Natural killer cell (primary cell): Measurements from ENCODE around the gene ZNF227. TPM values are rescaled to one million over a fixed set of nuclear protein-coding genes. Genes with fewer than 3 reads are reported as not detected.

Experiments
- ATAC-seq, 3 donors: fragments of 150-1000 bp in 2 of 3; fragments of 200-7000 bp in 1 of 3; cut with Tn5 transposase; 1 replicate in 1 of 3; 2 replicates in 2 of 3; pipeline ENCODE4 v1.10.0; 2021; ENCODE audit warnings: mild to moderate bottlenecking in 2 of 3, moderate library complexity in 2 of 3
- DNase-seq, 2 donors: peaks; one replicate each; pipeline versions ENCODE4 v3.0.0 to v3.0.0-alpha.2; 2013 to 2021; ENCODE audit warnings: mixed read lengths in 1 of 2
- H3K27ac ChIP-seq: one replicate; pipeline ENCODE4 v1.5.1; 2013; ENCODE audit warnings: mild to moderate bottlenecking, low read length
- H3K27me3 ChIP-seq: one replicate; pipeline ENCODE4 v1.6.1; 2013; ENCODE audit warnings: low read length; ENCODE audit not compliant: control insufficient read depth, insufficient read depth
- H3K36me3 ChIP-seq: one replicate; pipeline ENCODE4 v1.6.1; 2013; ENCODE audit warnings: low read length; ENCODE audit not compliant: control insufficient read depth, insufficient read depth
- H3K4me1 ChIP-seq: one replicate; pipeline ENCODE4 v1.6.1; 2013; ENCODE audit warnings: low read length; ENCODE audit not compliant: control insufficient read depth, insufficient read depth
- H3K4me3 ChIP-seq: one replicate; pipeline ENCODE4 v1.5.1; 2013; ENCODE audit warnings: low read length
- H3K9me3 ChIP-seq: one replicate; pipeline ENCODE4 v1.6.1; 2013; ENCODE audit warnings: low read length; ENCODE audit not compliant: control insufficient read depth, insufficient read depth
- H3K27ac Mint-ChIP-seq, 2 donors: one replicate each; pipeline ENCODE4 v1.8.0; 2022; ENCODE audit warnings: mild to moderate bottlenecking in 2 of 2, mixed read lengths in 2 of 2, moderate library complexity in 1 of 2
- H3K27me3 Mint-ChIP-seq, 2 donors: one replicate each; pipeline ENCODE4 v1.8.0; 2022; ENCODE audit warnings: low read depth in 2 of 2, mixed read lengths in 2 of 2
- H3K36me3 Mint-ChIP-seq: one replicate; pipeline ENCODE4 v1.8.0; 2022; ENCODE audit warnings: mixed read lengths
- H3K4me1 Mint-ChIP-seq, 2 donors: one replicate each; pipeline ENCODE4 v1.8.0; 2022; ENCODE audit warnings: mixed read lengths in 2 of 2
- H3K4me3 Mint-ChIP-seq: one replicate; pipeline ENCODE4 v1.8.0; 2022; ENCODE audit warnings: mild to moderate bottlenecking, moderate library complexity, mixed read lengths
- H3K9me3 Mint-ChIP-seq, 2 donors: one replicate each; pipeline ENCODE4 v1.8.0; 2022; ENCODE audit warnings: mixed read lengths in 2 of 2
- WGBS: methylation state at CpG from one replicate; pipeline ENCODE4 v1.1.7; 2013; ENCODE audit warnings: missing lambda C conversion rate; ENCODE audit not compliant: insufficient coverage; 5-methylcytosine and 5-hydroxymethylcytosine counted together
- intact Hi-C: fragments of 100-400 bp; cut with micrococcal nuclease; formaldehyde crosslinking; loops from one replicate; pipeline ENCODE4 v1.14.2; 2022
- total RNA-seq, 4 donors: library from RNA; stranded (reverse); fragments of 120-200 nt in 1 of 4; gene quantifications; one replicate each; pipeline versions ENCODE4 v1.2.3 to v1.2.4, GENCODE V29; 2013 to 2022
- TF ChIP-seq, protein P1 (sequence below): fragments of 200-600 bp; IDR thresholded peaks from one replicate; pipeline ENCODE4 v1.8.0; 2022; ENCODE audit warnings: antibody characterized with exemption

Gene ZNF227
- total RNA-seq, result 10 to 100 TPM; 21.0 to 32.3 (median 23.4) TPM
- total RNA-seq (2013), result 36.8 TPM

DNA sequence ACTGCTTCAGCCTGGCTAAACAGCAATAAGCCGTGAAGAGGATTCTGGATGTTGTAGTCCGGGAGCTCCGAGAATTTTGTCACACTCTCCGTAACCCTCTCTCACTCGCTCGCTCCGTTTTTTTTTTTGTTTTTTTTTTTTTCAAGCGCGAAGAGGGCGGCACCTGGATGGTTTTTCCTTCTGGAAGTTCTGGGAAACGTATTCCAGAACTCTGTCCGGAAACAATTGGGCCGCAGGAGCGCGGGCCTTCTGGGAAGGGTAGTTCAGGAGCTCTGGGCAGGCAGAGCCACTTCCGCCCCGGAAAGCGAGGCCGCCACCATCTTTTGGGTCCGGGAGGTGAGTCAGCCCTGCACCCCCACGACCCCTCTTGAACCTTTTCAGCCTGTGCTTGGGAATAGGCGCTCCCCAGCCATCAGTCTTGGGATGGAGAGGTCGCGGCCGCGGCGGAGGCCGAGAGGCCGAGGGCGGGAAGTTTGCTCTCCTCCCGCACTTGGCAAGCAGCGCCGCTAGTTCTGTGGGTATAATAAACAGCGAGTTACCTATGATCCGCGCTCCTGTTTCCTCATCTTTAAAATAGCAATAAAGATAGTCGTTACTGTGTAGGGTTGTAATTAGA lies at the start of gene ZNF227:
Gene ZNF227 (plus strand): TSS at position 283 of the 616 bp plus-strand sequence. CDS start 5,261 bp downstream, outside the sequence.
- Histone ChIP-seq H3K9me3 (no peaks in the 10 kb centered on the region), H3K4me1 (peaks cover 13% of the 10 kb centered on the region), H3K27me3 (no peaks in the 10 kb centered on the region), H3K36me3 (peaks cover 4% of the 10 kb centered on the region), H3K4me3 (peak within 1 kb of the TSS; percentile 87), H3K27ac (peak within 1 kb of the TSS; percentile 70)
- intact Hi-C loops, result no loop called here
- peak within 1 kb of the TSS; percentile 96 for H3K4me3 Mint-ChIP-seq
- H3K27ac Mint-ChIP-seq, result peak within 1 kb of the TSS; percentile 89 to 95
- ATAC-seq (peak; percentile 95 to 97 (median 95)), DNase-seq (peak; percentile 68 to 86)
- TF ChIP-seq, protein P1, sequence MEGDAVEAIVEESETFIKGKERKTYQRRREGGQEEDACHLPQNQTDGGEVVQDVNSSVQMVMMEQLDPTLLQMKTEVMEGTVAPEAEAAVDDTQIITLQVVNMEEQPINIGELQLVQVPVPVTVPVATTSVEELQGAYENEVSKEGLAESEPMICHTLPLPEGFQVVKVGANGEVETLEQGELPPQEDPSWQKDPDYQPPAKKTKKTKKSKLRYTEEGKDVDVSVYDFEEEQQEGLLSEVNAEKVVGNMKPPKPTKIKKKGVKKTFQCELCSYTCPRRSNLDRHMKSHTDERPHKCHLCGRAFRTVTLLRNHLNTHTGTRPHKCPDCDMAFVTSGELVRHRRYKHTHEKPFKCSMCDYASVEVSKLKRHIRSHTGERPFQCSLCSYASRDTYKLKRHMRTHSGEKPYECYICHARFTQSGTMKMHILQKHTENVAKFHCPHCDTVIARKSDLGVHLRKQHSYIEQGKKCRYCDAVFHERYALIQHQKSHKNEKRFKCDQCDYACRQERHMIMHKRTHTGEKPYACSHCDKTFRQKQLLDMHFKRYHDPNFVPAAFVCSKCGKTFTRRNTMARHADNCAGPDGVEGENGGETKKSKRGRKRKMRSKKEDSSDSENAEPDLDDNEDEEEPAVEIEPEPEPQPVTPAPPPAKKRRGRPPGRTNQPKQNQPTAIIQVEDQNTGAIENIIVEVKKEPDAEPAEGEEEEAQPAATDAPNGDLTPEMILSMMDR, result no peak
- peaks cover 0 to under 1% of the 10 kb centered on the region in 2 donors for H3K27me3 Mint-ChIP-seq
- WGBS, result 0% methylated on average over 37 of the region's 37 CpGs
- H3K4me1 Mint-ChIP-seq, result peaks cover 26 to 42% of the 10 kb centered on the region in 2 donors
- peaks cover 18% of the 10 kb centered on the region for H3K36me3 Mint-ChIP-seq
- no peaks in the 10 kb centered on the region for H3K9me3 Mint-ChIP-seq

- ATAC-seq (no peak), DNase-seq (no peak)
- Histone ChIP-seq H3K27me3 (no peaks in the 10 kb centered on the region), H3K4me3 (no peak overlapping the region), H3K27ac (no peak overlapping the region), H3K36me3 (peaks cover 19% of the 10 kb centered on the region), H3K9me3 (peaks cover 23% of the 10 kb centered on the region), H3K4me1 (peaks cover 13% of the 10 kb centered on the region)
- intact Hi-C loops, result loop anchor here (2.0 kb wide), 1 partner anchor 43 kb away; no protein-coding TSS in a partner anchor
- H3K4me3 Mint-ChIP-seq, result no peak overlapping the region
- WGBS, result 97% methylated on average over 2 of the region's 2 CpGs
- H3K4me1 Mint-ChIP-seq, result peaks cover 35 to 40% of the 10 kb centered on the region in 2 donors
- H3K36me3 Mint-ChIP-seq, result peaks cover 23% of the 10 kb centered on the region
- peaks cover 0 to 2% of the 10 kb centered on the region in 2 donors for H3K9me3 Mint-ChIP-seq
- TF ChIP-seq, protein P1, result no peak
- no peak overlapping the region for H3K27ac Mint-ChIP-seq
- H3K27me3 Mint-ChIP-seq, result no peaks in the 10 kb centered on the region
Measured at GRCh38 chr19:44163789-44164188, 48.5 kb upstream of the ZNF227 start.

- no peak for DNase-seq
- WGBS, result 87% methylated on average over 2 of the region's 3 CpGs
- peak overlapping the region; percentile 77 for H3K27ac ChIP-seq
- Mint-ChIP-seq H3K4me1 (peaks cover 38 to 42% of the 10 kb centered on the region in 2 donors), H3K27ac (peak overlapping the region; percentile 96 to 98), H3K4me3 (peak overlapping the region; percentile 98), H3K36me3 (peaks cover 28% of the 10 kb centered on the region), H3K9me3 (peaks cover 0 to 2% of the 10 kb centered on the region in 2 donors), H3K27me3 (no peaks in the 10 kb centered on the region)
- H3K4me3 ChIP-seq, result peak overlapping the region; percentile 71
- peaks cover 22% of the 10 kb centered on the region for H3K9me3 ChIP-seq
- TF ChIP-seq, protein P1, result no peak
- intact Hi-C loops, result loop anchor here (2.0 kb wide), 1 partner anchor 43 kb away; no protein-coding TSS in a partner anchor
- peak in 1 of 3 donors; percentile 12 for ATAC-seq
- peaks cover 13% of the 10 kb centered on the region for H3K4me1 ChIP-seq
- H3K36me3 ChIP-seq, result peaks cover 22% of the 10 kb centered on the region
- H3K27me3 ChIP-seq, result no peaks in the 10 kb centered on the region
Measured at GRCh38 chr19:44164327-44164672, 48.0 kb upstream of the ZNF227 start.
